GM12878 (cell line): ENCODE data around the gene OCA2. TPM values are rescaled to one million over a fixed set of nuclear protein-coding genes. Genes with fewer than 3 reads are reported as not detected.

Experiments used
- ATAC-seq: fragments of 200-7000 bp; cut with Tn5 transposase; 3 replicates; pipeline ENCODE4 v1.9.1; 2020; ENCODE audit warnings: mild to moderate bottlenecking, moderate library complexity
- BruUV-seq: library from RNA; stranded (reverse); fragments of 400-500 nt; replicated peaks from 2 replicates; lab custom pipeline; 2021; lab: Mats Ljungman, UMichigan
- CTCF ChIA-PET: fragments of 300-600 bp; sonication (Branson Sonifier 250); formaldehyde crosslinking; extraction: SDS; loops from one replicate; lab custom pipeline; 2021; ENCODE audit warnings: inconsistent platforms; lab: Yijun Ruan, JAX
- POLR2A ChIA-PET: fragments of 350-600 bp; formaldehyde crosslinking; extraction: SDS; loops from one replicate; lab custom pipeline; 2021; ENCODE audit warnings: inconsistent platforms; lab: Charles Lee
- RAD21 ChIA-PET: fragments of 300-600 bp; sonication (Branson Sonifier 250); formaldehyde crosslinking; loops from one replicate; lab custom pipeline; 2023; ENCODE audit warnings: antibody characterized with exemption; ENCODE audit not compliant: unreplicated experiment; lab: Charles Lee
- SMC1A ChIA-PET: fragments of 300-600 bp; sonication (Branson Sonifier 250); formaldehyde crosslinking; loops from one replicate; lab custom pipeline; 2023; ENCODE audit not compliant: unreplicated experiment, uncharacterized antibody; lab: Charles Lee
- DNase-seq: peaks from one replicate; pipeline ENCODE4 v3.0.0-alpha.2; 2011; ENCODE audit warnings: low read depth, low spot score
- FAIRE-seq: peaks from 3 replicates; lab custom pipeline; 2011; peaks lifted over from hg19 to GRCh38; lab: Jason Lieb, UNC
- H2AFZ ChIP-seq: 2 replicates; pipeline ENCODE4 v1.6.0; 2011; ENCODE audit warnings: low read depth, low read length, control low read depth; ENCODE audit not compliant: control insufficient read depth
- H3K27ac ChIP-seq: 2 replicates; pipeline ENCODE4 v1.5.1; 2011; ENCODE audit warnings: control low read depth; ENCODE audit not compliant: control insufficient read depth, insufficient read depth
- H3K27me3 ChIP-seq, 2 experiments: replicated peaks in 1 of 2; 2 replicates each; pipeline versions ENCODE4 v1.6.0 to v1.6.1; 2011; ENCODE audit warnings: low read length in 1 of 2; ENCODE audit not compliant: control insufficient read depth in 2 of 2, insufficient read depth in 2 of 2
- H3K36me3 ChIP-seq, 2 experiments: 2 replicates each; pipeline ENCODE4 v1.5.1; 2011; ENCODE audit warnings: low read length in 1 of 2; ENCODE audit not compliant: control insufficient read depth in 2 of 2, insufficient read depth in 2 of 2
- H3K4me1 ChIP-seq: 2 replicates; pipeline ENCODE4 v1.6.1; 2011; ENCODE audit warnings: mild to moderate bottlenecking, low read length, moderate library complexity, mixed read lengths; ENCODE audit not compliant: control insufficient read depth, insufficient read depth
- H3K4me2 ChIP-seq: 2 replicates; pipeline ENCODE4 v1.6.0; 2011; ENCODE audit warnings: control low read depth; ENCODE audit not compliant: control insufficient read depth, insufficient read depth
- H3K4me3 ChIP-seq: fragments of 200-600 bp; sonication (generic); 2 replicates; pipeline ENCODE4 v1.5.1; 2016
- H3K79me2 ChIP-seq: 2 replicates; pipeline ENCODE4 v1.6.0; 2011; ENCODE audit warnings: low read length; ENCODE audit not compliant: control insufficient read depth, insufficient read depth
- H3K9ac ChIP-seq: 2 replicates; pipeline ENCODE4 v1.8.0; 2011; ENCODE audit warnings: low read length, control low read depth, mixed read lengths; ENCODE audit not compliant: control insufficient read depth, insufficient read depth
- H3K9me3 ChIP-seq: replicated peaks from 3 replicates; pipeline ENCODE4 v1.5.1; 2011; ENCODE audit warnings: mild to moderate bottlenecking, low read length; ENCODE audit not compliant: control insufficient read depth, insufficient read depth
- H4K20me1 ChIP-seq: 2 replicates; pipeline ENCODE4 v1.6.0; 2011; ENCODE audit not compliant: control insufficient read depth, insufficient read depth
- BCL11A ChIP-seq: IDR thresholded peaks from 2 replicates; pipeline ENCODE4 v1.6.1; 2011; ENCODE audit warnings: low read depth, low read length
- CEBPB ChIP-seq, 2 experiments: fragments of 150-350 bp in 1 of 2; IDR thresholded peaks; 2 replicates each; pipeline ENCODE4 v1.6.1; 2012 to 2014; ENCODE audit warnings: low read depth in 2 of 2, low read length in 2 of 2, borderline replicate concordance in 1 of 2, inconsistent platforms in 1 of 2
- KDM1A ChIP-seq: fragments of 200-600 bp; sonication (generic); IDR thresholded peaks from 2 replicates; pipeline ENCODE4 v1.6.1; 2016; ENCODE audit warnings: borderline replicate concordance
- LARP7 ChIP-seq: fragments of 450-650 bp; IDR thresholded peaks from 2 replicates; pipeline ENCODE4 v1.6.1; 2017; ENCODE audit warnings: mild to moderate bottlenecking
- MEF2B ChIP-seq: fragments of 450-650 bp; IDR thresholded peaks from 2 replicates; pipeline ENCODE4 v1.6.1; 2018; ENCODE audit warnings: mild to moderate bottlenecking, moderate library complexity; ENCODE audit not compliant: partially characterized antibody, poor library complexity, severe bottlenecking
- NFIC ChIP-seq: IDR thresholded peaks from 2 replicates; pipeline ENCODE4 v1.6.1; 2012; ENCODE audit warnings: low read depth, mild to moderate bottlenecking, inconsistent platforms, low read length, moderate library complexity
- NFYB ChIP-seq: IDR thresholded peaks from 2 replicates; pipeline ENCODE4 v1.6.1; 2011; ENCODE audit warnings: low read depth, mild to moderate bottlenecking, low read length, improper control_type of control experiment, moderate library complexity; ENCODE audit not compliant: insufficient read depth
- RB1 ChIP-seq: fragments of 450-650 bp; formaldehyde crosslinking; IDR thresholded peaks from 2 replicates; pipeline ENCODE4 v1.6.1; 2017; ENCODE audit warnings: mild to moderate bottlenecking, borderline replicate concordance
- RELB ChIP-seq: fragments of 450-650 bp; IDR thresholded peaks from 2 replicates; pipeline ENCODE4 v1.6.1; 2017; ENCODE audit warnings: low read depth, mild to moderate bottlenecking, moderate library complexity
- SIX5 ChIP-seq: IDR thresholded peaks from 2 replicates; pipeline ENCODE4 v1.6.1; 2011; ENCODE audit warnings: mild to moderate bottlenecking, low read depth, low read length, moderate library complexity; ENCODE audit not compliant: severe bottlenecking
- SMARCA5 ChIP-seq: fragments of 450-650 bp; IDR thresholded peaks from 2 replicates; pipeline ENCODE4 v1.6.1; 2017; ENCODE audit warnings: mild to moderate bottlenecking
- SPI1 ChIP-seq: IDR thresholded peaks from 2 replicates; pipeline ENCODE4 v1.6.1; 2011; ENCODE audit warnings: low read depth, mild to moderate bottlenecking, low read length, moderate library complexity, borderline replicate concordance; ENCODE audit not compliant: insufficient read depth
- SUZ12 ChIP-seq: fragments of 200-600 bp; sonication (generic); IDR thresholded peaks from one replicate; pipeline ENCODE4 v1.6.1; 2018; ENCODE audit warnings: antibody characterized with exemption, mild to moderate bottlenecking; ENCODE audit not compliant: unreplicated experiment
- WGBS: methylation state at CpG from one replicate; pipeline ENCODE4 v1.1.6; 2016; ENCODE audit warnings: low lambda C conversion rate; ENCODE audit not compliant: insufficient replicate concordance, insufficient coverage; ENCODE audit errors: missing lambda C conversion rate; 5-methylcytosine and 5-hydroxymethylcytosine counted together
- in situ Hi-C: fragments of 300-500 bp; cut with MboI; formaldehyde crosslinking; loops from 9 replicates; pipeline ENCODE4 v1.14.3; 2018; ENCODE audit warnings: mixed read lengths
- intact Hi-C: fragments of 100-400 bp; cut with micrococcal nuclease; formaldehyde crosslinking; loops from one replicate; pipeline ENCODE4 v1.14.2; 2022; ENCODE audit not compliant: unreplicated experiment
- polyA plus RNA-seq, 11 experiments: library from polyadenylated mRNA; depleted of rRNA in 4 of 11; unstranded in 6 of 11; stranded (reverse) in 5 of 11; fragments of >200 nt; fragmentation: Nextera tagmentation in 4 of 11; fragmentation: Illumina TruSeq in 1 of 11; extraction: Ambion mirVana in 4 of 11; extraction: Trizol in 1 of 11; gene quantifications; 1 replicate in 1 of 11; 2 replicates in 10 of 11; pipeline versions ENCODE4 v1.2.1 to v1.2.3, GENCODE V29; 2011 to 2016; ENCODE audit warnings: inconsistent platforms in 2 of 11, missing spikeins in 2 of 11, low read depth in 1 of 11
- total RNA-seq, 4 experiments: library from RNA; depleted of rRNA in 3 of 4; stranded (reverse); fragments of >200 nt in 3 of 4; fragmentation: Illumina TruSeq in 1 of 4; extraction: Trizol in 1 of 4; gene quantifications; 2 replicates each; pipeline versions ENCODE4 v1.2.1 to v1.2.3, GENCODE V29; 2013 to 2021
- TF ChIP-seq, protein P1 (sequence below): fragments of 450-650 bp; IDR thresholded peaks from 2 replicates; pipeline ENCODE4 v1.6.1; 2016; ENCODE audit warnings: mild to moderate bottlenecking

Gene OCA2
- total and polyA plus RNA-seq, 10 of the 15 experiments (the other 5 are each of a cell fraction or from before 2014, with no cell fraction given): 0.04 to 1.8 TPM; not detected in 8

GRCh38 chr15:28113394-28114113 lies 14.4 kb upstream of the OCA2 start:
- POLR2A ChIA-PET: no interaction called here
- intact Hi-C loops: no loop called here
- no TSS peak for BruUV-seq

More at GRCh38 chr15:28113394-28114113, 14.4 kb upstream of the OCA2 start:
- WGBS: 93% methylated on average over 20 of the region's 23 CpGs
- no peak overlapping the region for H2AFZ ChIP-seq
- H4K20me1 ChIP-seq: no peaks in the 10 kb centered on the region
- no peak for FAIRE-seq
- no peaks in the 10 kb centered on the region for H3K27me3 ChIP-seq
- CTCF ChIA-PET: interaction anchor here (0.7 kb wide), 1 partner anchor 12 kb away, joined by 3 read pairs; no protein-coding TSS in a partner anchor
- DNase-seq: no peak
- H3K4me2 ChIP-seq: no peak overlapping the region
- RAD21 ChIA-PET: no interaction called here
- H3K9me3 ChIP-seq: no peaks in the 10 kb centered on the region
- no peak overlapping the region for H3K9ac ChIP-seq
- no peaks in the 10 kb centered on the region for H3K4me1 ChIP-seq
- H3K27ac ChIP-seq: no peak overlapping the region
- peaks cover 10 to 29% of the 10 kb centered on the region in 2 experiments for H3K36me3 ChIP-seq
- no peak overlapping the region for H3K4me3 ChIP-seq
- in situ Hi-C loops: no loop called here
- no peaks in the 10 kb centered on the region for H3K79me2 ChIP-seq
- SMC1A ChIA-PET: no interaction called here
- ATAC-seq: no peak
- TF ChIP-seq CEBPB (IDR thresholded peaks at IDR 0.05; ENCODE audit: borderline replicate concordance in 1 of 2, low read depth in 2 of 2, low read length in 2 of 2) (no peak), BCL11A (no peak), SIX5 (no peak), MEF2B (no peak), LARP7 (no peak), RELB (no peak), RB1 (no peak), SPI1 (no peak), KDM1A (no peak), SUZ12 (no peak), NFIC (no peak), NFYB (no peak), SMARCA5 (no peak)
- TF ChIP-seq, protein P1, sequence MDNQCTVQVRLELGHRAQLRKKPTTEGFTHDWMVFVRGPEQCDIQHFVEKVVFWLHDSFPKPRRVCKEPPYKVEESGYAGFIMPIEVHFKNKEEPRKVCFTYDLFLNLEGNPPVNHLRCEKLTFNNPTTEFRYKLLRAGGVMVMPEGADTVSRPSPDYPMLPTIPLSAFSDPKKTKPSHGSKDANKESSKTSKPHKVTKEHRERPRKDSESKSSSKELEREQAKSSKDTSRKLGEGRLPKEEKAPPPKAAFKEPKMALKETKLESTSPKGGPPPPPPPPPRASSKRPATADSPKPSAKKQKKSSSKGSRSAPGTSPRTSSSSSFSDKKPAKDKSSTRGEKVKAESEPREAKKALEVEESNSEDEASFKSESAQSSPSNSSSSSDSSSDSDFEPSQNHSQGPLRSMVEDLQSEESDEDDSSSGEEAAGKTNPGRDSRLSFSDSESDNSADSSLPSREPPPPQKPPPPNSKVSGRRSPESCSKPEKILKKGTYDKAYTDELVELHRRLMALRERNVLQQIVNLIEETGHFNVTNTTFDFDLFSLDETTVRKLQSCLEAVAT: no peak
